Natural killer cell (primary cell): ENCODE data around the gene DBNDD2. TPM values are rescaled to one million over a fixed set of nuclear protein-coding genes. Genes with fewer than 3 reads are reported as not detected.
A peak's percentile ranks its signal among the peaks of the same experiment; 100 is the strongest.

ENCODE experiments used
- ATAC-seq, 3 donors: fragments of 150-1000 bp in 2 of 3; fragments of 200-7000 bp in 1 of 3; cut with Tn5 transposase; 1 replicate in 1 of 3; 2 replicates in 2 of 3; pipeline ENCODE4 v1.10.0; 2021; ENCODE audit warnings: mild to moderate bottlenecking in 2 of 3, moderate library complexity in 2 of 3
- DNase-seq, 2 donors: peaks; one replicate each; pipeline versions ENCODE4 v3.0.0 to v3.0.0-alpha.2; 2013 to 2021; ENCODE audit warnings: mixed read lengths in 1 of 2
- H3K27ac ChIP-seq: one replicate; pipeline ENCODE4 v1.5.1; 2013; ENCODE audit warnings: mild to moderate bottlenecking, low read length
- H3K27me3 ChIP-seq: one replicate; pipeline ENCODE4 v1.6.1; 2013; ENCODE audit warnings: low read length; ENCODE audit not compliant: control insufficient read depth, insufficient read depth
- H3K36me3 ChIP-seq: one replicate; pipeline ENCODE4 v1.6.1; 2013; ENCODE audit warnings: low read length; ENCODE audit not compliant: control insufficient read depth, insufficient read depth
- H3K4me1 ChIP-seq: one replicate; pipeline ENCODE4 v1.6.1; 2013; ENCODE audit warnings: low read length; ENCODE audit not compliant: control insufficient read depth, insufficient read depth
- H3K4me3 ChIP-seq: one replicate; pipeline ENCODE4 v1.5.1; 2013; ENCODE audit warnings: low read length
- H3K9me3 ChIP-seq: one replicate; pipeline ENCODE4 v1.6.1; 2013; ENCODE audit warnings: low read length; ENCODE audit not compliant: control insufficient read depth, insufficient read depth
- H3K27ac Mint-ChIP-seq, 2 donors: one replicate each; pipeline ENCODE4 v1.8.0; 2022; ENCODE audit warnings: mild to moderate bottlenecking in 2 of 2, mixed read lengths in 2 of 2, moderate library complexity in 1 of 2
- H3K27me3 Mint-ChIP-seq, 2 donors: one replicate each; pipeline ENCODE4 v1.8.0; 2022; ENCODE audit warnings: low read depth in 2 of 2, mixed read lengths in 2 of 2
- H3K36me3 Mint-ChIP-seq: one replicate; pipeline ENCODE4 v1.8.0; 2022; ENCODE audit warnings: mixed read lengths
- H3K4me1 Mint-ChIP-seq, 2 donors: one replicate each; pipeline ENCODE4 v1.8.0; 2022; ENCODE audit warnings: mixed read lengths in 2 of 2
- H3K4me3 Mint-ChIP-seq: one replicate; pipeline ENCODE4 v1.8.0; 2022; ENCODE audit warnings: mild to moderate bottlenecking, moderate library complexity, mixed read lengths
- H3K9me3 Mint-ChIP-seq, 2 donors: one replicate each; pipeline ENCODE4 v1.8.0; 2022; ENCODE audit warnings: mixed read lengths in 2 of 2
- WGBS: methylation state at CpG from one replicate; pipeline ENCODE4 v1.1.7; 2013; ENCODE audit warnings: missing lambda C conversion rate; ENCODE audit not compliant: insufficient coverage; 5-methylcytosine and 5-hydroxymethylcytosine counted together
- intact Hi-C: fragments of 100-400 bp; cut with micrococcal nuclease; formaldehyde crosslinking; loops from one replicate; pipeline ENCODE4 v1.14.2; 2022
- total RNA-seq, 4 donors: library from RNA; stranded (reverse); fragments of 120-200 nt in 1 of 4; gene quantifications; one replicate each; pipeline versions ENCODE4 v1.2.3 to v1.2.4, GENCODE V29; 2013 to 2022
- TF ChIP-seq, protein P1 (sequence below): fragments of 200-600 bp; IDR thresholded peaks from one replicate; pipeline ENCODE4 v1.8.0; 2022; ENCODE audit warnings: antibody characterized with exemption

DBNDD2 gene
- total RNA-seq, 3 donors from 2014 or later (not counting 1 experiment from before 2014, with no cell fraction given): 13.0 to 14.7 (median 13.3) TPM

DNA sequence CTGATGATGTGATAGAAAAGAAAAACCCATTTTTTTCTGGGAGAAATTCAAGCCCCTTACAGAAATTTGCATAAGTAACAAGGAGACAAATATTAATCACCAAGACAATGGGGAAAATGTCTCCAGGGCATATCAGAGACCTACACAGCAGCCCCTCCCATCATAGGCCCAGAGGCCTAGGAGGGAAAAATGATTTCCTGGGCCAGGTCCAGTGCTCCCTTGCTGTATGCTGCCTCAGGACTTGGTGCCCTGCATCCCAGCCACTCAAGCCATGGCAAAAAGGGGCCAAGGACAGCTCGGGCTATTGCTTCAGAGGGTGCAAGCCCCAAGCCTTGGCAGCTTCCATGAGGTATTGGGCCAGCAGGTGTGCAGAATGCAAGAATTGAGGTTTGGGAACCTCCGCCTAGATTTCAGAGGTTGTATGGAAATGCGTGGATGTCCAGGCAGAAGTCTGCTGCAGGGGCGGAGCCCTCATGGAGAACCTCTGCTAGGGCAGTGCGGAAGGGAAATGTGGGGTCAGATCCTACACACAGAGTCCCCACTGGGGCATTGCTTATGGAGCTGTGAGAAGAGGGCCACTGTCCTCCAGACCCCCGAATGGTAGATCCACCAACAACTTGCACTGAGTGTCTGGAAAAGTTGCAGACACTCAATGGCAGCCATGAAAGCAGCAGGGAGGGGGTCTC lies 7.6 kb upstream of the DBNDD2 start:
- Mint-ChIP-seq H3K27ac (no peak overlapping the region), H3K4me1 (peaks cover 0 to 9% of the 10 kb centered on the region in 2 donors)
- WGBS: 97% methylated on average over 6 of the region's 6 CpGs

DNA sequence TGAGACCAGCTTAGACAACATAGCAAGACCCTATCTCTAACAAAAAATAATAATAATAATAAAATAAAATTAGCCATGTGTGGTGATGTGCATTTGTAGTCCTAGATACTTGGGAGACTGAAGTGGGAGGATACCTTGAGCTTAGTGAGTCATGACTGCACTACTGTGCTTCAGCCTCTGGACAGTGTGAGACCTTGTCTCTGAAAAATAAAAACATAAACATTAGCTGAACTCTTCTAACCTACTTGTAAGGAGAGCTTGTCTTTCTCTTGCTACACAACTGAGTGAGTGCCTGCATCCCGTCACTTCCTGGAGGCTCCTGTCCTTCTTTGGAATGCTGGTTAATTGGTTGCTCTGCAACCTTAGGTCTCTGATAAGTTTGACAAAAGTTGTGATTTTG lies 5.1 kb upstream of the DBNDD2 start:
- TF ChIP-seq, protein P1, sequence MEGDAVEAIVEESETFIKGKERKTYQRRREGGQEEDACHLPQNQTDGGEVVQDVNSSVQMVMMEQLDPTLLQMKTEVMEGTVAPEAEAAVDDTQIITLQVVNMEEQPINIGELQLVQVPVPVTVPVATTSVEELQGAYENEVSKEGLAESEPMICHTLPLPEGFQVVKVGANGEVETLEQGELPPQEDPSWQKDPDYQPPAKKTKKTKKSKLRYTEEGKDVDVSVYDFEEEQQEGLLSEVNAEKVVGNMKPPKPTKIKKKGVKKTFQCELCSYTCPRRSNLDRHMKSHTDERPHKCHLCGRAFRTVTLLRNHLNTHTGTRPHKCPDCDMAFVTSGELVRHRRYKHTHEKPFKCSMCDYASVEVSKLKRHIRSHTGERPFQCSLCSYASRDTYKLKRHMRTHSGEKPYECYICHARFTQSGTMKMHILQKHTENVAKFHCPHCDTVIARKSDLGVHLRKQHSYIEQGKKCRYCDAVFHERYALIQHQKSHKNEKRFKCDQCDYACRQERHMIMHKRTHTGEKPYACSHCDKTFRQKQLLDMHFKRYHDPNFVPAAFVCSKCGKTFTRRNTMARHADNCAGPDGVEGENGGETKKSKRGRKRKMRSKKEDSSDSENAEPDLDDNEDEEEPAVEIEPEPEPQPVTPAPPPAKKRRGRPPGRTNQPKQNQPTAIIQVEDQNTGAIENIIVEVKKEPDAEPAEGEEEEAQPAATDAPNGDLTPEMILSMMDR: no peak
- DNase-seq: no peak
- H3K36me3 Mint-ChIP-seq: no peaks in the 10 kb centered on the region
- H3K4me1 Mint-ChIP-seq: peaks cover 7 to 23% of the 10 kb centered on the region in 2 donors
- H3K27me3 Mint-ChIP-seq: peaks cover 0 to 3% of the 10 kb centered on the region in 2 donors
- intact Hi-C loops: no loop called here
- no peaks in the 10 kb centered on the region for H3K27me3 ChIP-seq
- 80% methylated on average over 1 of the region's 1 CpG for WGBS
- H3K27ac Mint-ChIP-seq: no peak overlapping the region
- no peak for ATAC-seq
- no peak overlapping the region for H3K4me3 ChIP-seq
- peaks cover 17% of the 10 kb centered on the region for H3K4me1 ChIP-seq
- peaks cover 2% of the 10 kb centered on the region for H3K36me3 ChIP-seq
- H3K9me3 ChIP-seq: peaks cover 11% of the 10 kb centered on the region
- no peak overlapping the region for H3K4me3 Mint-ChIP-seq
- no peaks in the 10 kb centered on the region for H3K9me3 Mint-ChIP-seq
- H3K27ac ChIP-seq: no peak overlapping the region

More for the DNA sequence above, 7.6 kb upstream of the DBNDD2 start:
- no peak overlapping the region for H3K27ac ChIP-seq
- H3K27me3 ChIP-seq: no peaks in the 10 kb centered on the region
- no peak for ATAC-seq
- Mint-ChIP-seq H3K9me3 (no peaks in the 10 kb centered on the region), H3K27me3 (peaks cover 0 to 3% of the 10 kb centered on the region in 2 donors), H3K36me3 (no peaks in the 10 kb centered on the region), H3K4me3 (no peak overlapping the region)
- peaks cover 4% of the 10 kb centered on the region for H3K4me1 ChIP-seq
- intact Hi-C loops: no loop called here
- no peak overlapping the region for H3K4me3 ChIP-seq
- no peak for DNase-seq
- H3K36me3 ChIP-seq: peaks cover 2% of the 10 kb centered on the region
- TF ChIP-seq, protein P1: no peak
- peaks cover 11% of the 10 kb centered on the region for H3K9me3 ChIP-seq

DNA sequence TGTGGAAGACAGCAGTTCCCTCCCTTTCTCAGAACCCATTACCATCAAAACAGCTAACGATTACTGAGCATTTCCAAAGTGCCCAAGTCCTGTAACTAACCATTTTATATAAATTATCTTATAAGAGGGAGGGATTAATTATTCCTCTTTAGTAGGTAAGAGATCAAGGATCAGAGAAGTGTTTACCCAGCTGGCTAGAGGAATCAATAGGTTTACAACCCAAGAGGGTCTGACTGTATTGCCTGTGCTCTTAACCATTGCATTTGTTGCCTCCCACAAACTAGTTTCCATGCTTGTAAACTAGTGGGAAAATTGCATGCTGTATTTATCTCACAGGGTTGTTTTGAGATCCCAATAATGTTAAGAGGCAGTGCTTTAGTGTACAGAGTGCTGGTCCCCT lies 3.7 kb upstream of the DBNDD2 start:
- Mint-ChIP-seq H3K4me3 (peak overlapping the region; percentile 79), H3K9me3 (no peaks in the 10 kb centered on the region), H3K4me1 (peaks cover 7 to 32% of the 10 kb centered on the region in 2 donors), H3K36me3 (no peaks in the 10 kb centered on the region), H3K27ac (peak overlapping the region in 1 of 2 donors; percentile 18), H3K27me3 (peaks cover 0 to 3% of the 10 kb centered on the region in 2 donors)
- no CpG with 5 or more reads among the region's 1 CpG for WGBS
- Histone ChIP-seq H3K9me3 (peaks cover 11% of the 10 kb centered on the region), H3K4me1 (peaks cover 20% of the 10 kb centered on the region), H3K4me3 (no peak overlapping the region), H3K27ac (no peak overlapping the region), H3K36me3 (peaks cover 2% of the 10 kb centered on the region), H3K27me3 (no peaks in the 10 kb centered on the region)
- intact Hi-C loops: no loop called here
- ATAC-seq (no peak), DNase-seq (no peak)
- TF ChIP-seq, protein P1: no peak
